GM18873 (cell line): ENCODE measurements around the gene OR10T2.
"Not testable (repeated sequence)": the region's sequence is repeated elsewhere in the genome, so short reads cannot be mapped to it uniquely, and the experiment has no call there.

Experiments used
- ATAC-seq: cut with Tn5 transposase; IDR thresholded peaks from one replicate; pipeline ENCODE4 v1.9.1; 2021; ENCODE audit warnings: mild to moderate bottlenecking, moderate library complexity, moderate number of reproducible peaks; ENCODE audit not compliant: unreplicated experiment, low FRiP score

Gene OR10T2, protein sequence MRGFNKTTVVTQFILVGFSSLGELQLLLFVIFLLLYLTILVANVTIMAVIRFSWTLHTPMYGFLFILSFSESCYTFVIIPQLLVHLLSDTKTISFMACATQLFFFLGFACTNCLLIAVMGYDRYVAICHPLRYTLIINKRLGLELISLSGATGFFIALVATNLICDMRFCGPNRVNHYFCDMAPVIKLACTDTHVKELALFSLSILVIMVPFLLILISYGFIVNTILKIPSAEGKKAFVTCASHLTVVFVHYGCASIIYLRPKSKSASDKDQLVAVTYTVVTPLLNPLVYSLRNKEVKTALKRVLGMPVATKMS

DNA sequence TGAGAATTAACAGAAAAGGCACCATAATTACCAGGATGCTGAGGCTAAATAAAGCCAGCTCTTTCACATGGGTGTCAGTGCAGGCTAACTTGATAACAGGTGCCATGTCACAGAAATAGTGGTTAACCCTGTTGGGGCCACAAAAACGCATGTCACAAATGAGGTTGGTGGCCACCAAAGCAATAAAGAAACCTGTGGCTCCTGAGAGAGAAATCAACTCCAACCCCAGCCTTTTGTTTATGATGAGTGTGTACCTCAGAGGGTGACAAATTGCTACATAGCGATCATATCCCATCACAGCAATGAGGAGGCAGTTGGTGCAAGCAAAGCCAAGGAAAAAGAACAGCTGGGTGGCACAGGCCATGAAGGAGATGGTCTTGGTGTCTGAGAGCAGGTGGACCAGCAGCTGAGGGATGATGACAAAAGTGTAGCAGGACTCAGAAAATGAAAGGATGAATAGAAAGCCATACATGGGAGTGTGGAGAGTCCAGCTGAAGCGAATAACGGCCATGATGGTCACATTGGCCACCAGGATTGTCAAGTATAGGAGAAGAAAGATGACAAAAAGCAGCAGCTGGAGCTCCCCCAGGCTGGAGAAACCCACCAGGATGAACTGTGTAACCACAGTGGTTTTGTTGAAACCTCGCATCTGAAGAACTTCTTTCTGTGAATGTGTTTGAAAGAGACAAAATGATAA, at the start of gene OR10T2:
Gene OR10T2, minus strand, starts transcription at position 649 of the 697 bp plus-strand sequence. Its CDS starts 0 bp downstream, at position 649.
- ATAC-seq: no peak

DNA sequence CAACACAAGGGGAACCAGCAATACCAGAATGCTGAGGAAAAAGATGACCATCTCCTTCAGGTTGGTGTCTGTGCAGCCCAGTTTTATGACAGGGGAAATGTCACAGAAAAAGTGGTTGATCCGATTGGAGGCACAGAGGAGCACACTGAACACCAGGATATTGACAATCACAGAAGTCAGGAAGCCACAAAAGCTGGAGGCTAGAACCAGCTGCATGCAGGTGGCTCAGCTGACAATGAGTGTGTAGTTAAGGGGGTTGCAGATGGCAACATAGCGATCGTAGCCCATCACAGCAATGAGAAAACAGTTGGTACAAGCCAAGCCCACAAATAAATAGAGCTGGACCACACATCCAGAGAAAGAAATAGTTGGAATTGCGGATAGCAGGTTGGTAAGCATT, 46.1 kb upstream of the OR10T2 start:
- ATAC-seq: no peak

DNA sequence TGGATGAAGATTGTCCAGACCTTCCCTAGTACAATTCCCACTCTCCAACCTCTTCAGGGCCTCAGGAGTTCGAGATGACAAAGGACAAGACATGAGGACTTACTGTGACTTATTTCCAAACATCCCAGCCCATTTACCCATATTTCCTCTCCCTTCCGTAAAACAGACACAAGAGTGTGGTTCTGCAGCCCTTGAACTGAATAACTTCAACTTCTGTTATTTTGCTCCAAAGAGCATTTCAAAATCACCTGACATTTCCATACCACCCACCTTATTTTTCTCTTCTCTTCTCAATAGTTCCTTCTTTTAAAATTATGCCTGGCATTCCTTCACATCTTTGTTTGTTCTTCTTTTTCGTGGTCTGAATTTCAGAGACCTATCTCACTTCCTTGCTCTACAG, 35.5 kb upstream of the OR10T2 start:
- ATAC-seq: no peak

DNA sequence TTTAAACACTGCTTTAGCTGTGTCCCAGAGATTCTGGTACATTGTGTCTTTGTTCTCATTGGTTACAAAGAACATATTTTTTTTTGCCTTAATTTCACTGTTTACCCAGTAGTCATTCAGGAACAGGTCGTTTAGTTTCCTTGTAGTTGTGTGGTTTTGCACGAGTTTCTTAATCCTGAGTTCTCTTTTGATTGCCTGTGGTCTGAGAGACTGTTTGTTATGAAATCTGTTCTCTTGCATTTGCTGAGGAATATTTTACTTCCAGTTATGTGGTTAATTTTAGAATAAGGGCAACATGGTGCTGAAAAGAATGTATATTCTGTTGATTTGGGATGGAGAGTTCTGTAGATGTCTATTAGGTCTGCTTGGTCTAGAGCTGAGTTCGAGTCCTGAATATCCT, 30.9 kb upstream of the OR10T2 start:
- ATAC-seq: not testable (repeated sequence)

DNA sequence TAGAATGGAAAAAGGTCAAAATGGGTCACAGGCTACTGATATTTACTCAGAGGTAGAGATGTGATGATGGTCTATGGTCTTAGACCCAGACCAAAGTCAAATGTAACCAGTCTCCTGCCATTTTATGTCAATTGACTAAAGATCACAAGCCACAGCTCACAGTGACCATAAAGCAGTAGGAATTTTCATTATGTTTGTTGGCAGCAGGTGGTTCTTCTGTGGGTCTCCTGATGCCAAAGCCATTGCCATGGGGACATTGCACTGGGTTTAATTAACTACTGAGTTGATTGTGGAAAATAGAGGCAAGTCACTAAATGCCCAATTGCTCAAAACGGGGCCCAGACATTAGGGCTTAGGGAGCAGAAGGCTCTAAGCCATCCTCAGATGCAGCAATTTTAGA, 26.9 kb upstream of the OR10T2 start, which contains the start of gene OR10K2:
Gene OR10K2, minus strand, starts transcription at position 101 of the 400 bp plus-strand sequence. CDS start 5,371 bp downstream, outside the sequence.
- ATAC-seq: no peak

DNA sequence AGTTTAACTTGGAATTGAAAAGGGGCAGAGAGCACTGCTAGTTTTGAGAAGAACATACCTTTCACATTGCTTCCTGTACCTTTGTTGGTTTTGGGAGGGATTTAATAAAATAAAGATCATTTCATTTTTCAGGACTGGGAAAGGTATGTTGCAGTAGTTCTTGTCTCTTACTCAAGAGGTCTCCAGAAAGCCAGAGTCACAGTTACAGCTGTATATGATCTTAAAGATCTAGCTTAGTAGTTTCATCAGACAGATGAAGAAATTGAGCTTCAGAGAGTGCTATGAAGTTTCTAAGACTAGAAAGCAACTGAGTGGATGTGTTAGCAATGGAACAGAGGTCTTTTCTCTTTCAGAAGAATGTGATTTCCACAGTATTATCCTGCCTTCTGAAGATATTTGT, 25.8 kb upstream of the OR10T2 start:
- ATAC-seq: no peak

DNA sequence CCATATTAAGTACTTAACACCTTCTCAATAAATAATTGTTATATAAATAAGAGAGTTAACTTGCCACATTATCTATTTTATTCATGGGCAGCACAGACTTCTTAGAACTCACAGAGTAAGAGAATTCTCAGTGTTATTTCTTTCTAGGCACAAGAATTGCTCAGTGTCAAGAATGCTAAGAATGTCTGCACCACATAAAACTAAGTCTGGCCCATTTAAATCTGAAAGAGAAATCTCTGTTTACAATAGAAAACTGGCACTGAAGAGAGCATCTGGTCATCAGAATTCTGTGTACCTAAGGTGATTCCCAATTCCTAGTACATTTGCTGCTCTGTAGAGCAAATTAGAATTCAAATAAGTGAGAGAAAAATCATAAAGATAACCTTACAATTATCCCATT, 22.9 kb upstream of the OR10T2 start:
- ATAC-seq: no peak

DNA sequence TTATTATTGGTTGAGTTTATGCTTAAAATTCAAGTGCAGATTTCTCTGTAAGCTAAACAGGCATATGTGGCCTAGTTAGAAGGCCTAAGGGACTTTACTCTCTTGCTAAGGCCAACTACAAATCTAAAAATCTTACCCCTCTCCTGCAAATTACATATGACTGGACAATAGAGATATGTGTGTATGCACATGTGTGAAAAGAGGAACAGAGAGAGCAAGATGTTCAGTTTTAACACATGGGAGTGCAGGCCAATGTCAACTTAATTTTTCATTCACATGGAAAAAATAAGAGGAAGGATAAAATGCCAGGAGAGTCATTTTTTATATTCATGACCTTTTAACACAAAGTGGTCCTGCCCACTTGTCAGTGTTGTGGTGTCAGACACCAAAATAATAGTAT, 18.3 kb upstream of the OR10T2 start:
- ATAC-seq: no peak

DNA sequence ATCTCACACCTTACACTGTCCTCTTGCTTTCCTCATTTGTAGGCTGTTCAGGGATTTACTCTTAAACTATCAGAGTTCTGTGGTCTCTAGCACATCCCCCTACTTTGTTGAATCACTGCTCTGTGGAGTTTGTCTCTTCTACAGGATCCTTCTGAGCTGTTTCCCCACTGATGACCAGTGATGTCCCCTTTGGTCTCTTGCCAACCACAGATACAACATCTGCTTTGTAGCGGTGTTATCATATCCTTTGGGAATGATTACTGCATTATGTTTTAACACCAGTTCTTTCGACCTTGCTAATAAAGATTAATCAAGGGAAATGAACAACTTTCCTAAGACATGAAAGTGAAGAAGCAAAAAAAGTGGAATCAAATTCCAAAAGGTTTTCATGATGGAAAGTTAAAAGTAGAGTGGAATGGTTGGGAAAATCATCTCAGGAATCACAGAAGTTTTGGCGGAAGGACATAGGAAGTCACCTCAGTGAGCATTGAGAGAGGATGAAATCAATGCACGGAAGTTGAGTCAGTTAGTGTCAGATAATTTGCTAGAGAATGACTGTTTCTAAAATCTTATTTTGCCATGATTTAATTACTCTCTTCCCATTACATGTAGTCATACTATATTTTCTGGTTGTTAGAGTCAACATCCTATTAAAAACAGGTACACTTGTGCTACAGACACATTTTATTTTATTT, 15.5 kb upstream of the OR10T2 start:
- no peak for ATAC-seq

DNA sequence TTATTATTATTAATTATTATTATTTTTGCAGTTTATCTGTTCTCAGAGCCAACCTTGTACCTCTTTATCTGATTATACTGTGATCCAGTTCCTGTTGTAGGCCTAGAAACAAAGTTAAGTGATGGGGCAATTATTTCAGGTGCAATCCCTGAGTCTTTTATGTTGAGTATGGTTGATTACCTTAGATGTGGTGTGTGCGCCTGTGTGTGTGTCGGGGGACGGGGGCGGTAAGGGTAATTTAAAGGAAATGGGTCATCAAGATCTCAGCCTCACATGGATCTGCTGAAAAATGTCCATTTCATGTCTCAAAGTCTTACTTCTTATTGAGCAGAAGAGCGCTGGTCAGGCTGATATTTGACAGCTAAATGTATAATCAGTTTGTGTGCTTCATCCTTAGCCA, 7.8 kb upstream of the OR10T2 start:
- no peak for ATAC-seq

DNA sequence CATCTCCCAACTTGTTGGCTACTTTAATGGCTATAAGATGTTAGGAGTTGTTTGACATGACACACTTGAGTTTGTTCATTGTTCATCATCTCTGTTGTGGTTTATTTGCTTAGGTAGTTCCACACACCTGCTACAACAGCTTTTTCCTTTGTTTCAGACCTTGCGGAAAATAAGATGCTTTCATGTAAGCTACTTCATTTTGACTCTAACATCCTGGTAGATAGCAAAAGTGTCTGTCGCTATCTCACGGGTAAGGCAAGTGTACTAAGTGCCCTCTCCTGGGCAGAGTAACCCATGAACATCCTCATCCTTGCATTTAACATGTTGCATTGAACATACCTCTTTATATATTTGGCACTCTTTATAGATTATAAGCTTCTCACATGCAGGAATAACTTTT, 1.6 kb upstream of the OR10T2 start:
- ATAC-seq: no peak

DNA sequence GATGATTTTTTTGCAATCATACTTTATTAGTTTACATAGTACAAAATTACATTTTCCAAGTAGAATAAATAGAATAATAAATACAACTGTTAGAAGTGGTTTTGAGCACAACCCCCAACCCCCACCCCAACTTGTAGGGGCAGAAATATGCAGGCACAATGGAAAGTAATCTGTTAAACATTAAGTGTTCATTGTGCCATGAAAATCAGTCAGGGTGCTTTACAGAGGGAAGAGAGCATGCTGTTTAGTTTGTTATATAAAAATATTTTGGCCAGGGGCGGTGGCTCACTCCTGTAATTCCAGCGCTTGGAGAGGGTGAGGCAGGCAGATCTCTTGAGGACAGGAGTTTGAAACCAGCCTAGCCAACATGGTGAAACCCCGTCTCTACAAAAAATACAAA, 2.6 kb downstream of the OR10T2 start:
- no peak for ATAC-seq

DNA sequence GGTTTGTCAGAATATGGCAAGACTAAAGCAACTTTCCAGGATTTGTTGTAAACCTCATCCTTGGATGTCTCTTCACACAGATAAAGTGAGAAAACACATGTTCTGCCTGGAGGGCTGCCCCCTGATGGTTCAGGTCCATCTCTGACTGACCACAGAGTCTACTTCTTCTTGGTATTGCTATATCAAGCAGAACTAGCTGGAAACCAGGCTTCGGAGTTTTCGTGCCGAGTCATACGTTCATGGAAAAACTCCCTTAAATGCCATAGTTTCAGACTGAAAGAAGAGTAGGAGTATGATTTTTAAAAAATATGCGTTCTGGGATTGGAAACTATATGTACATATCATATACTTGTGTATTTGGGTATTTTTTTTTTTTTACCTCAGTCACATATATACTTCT, 5.8 kb downstream of the OR10T2 start:
- ATAC-seq: no peak

DNA sequence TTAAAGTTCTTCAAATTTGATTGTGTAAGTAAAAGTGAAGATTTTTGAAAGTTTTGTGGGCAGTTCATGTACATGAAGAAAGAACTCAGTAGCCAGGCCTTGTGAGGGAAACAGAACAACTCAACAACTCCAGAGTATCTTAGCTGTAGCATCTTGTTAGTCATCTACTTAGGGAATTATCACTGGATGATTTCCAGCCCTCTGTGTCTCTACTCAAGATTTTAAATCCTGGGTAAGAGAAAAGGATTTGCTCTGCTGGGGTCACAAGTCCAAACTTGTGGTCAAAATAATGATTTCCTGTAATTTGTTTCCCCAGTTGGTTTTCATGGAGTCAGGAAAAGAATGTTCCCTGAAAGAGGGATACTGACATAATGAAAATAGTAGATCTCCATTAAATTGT, 8.2 kb downstream of the OR10T2 start:
- ATAC-seq: no peak

DNA sequence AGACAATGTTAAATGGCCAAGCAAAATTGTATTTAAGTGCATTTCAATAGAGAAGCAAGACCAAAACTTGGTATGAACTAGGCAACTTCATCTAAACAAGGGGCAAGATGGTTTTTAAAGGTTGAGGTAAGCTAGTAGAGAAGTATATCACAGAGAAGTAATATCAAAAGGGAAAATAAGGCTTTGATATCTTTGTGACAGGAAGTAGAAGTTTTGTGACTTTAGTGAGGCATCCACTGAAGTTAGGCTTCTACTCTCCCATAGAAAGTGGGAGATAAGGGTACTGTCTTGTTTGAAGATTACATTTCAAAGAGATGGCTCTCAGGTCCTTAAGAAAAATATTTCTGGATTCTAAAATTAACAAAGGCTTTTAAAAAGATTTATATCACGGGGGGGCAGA, 8.9 kb downstream of the OR10T2 start:
- ATAC-seq: no peak

DNA sequence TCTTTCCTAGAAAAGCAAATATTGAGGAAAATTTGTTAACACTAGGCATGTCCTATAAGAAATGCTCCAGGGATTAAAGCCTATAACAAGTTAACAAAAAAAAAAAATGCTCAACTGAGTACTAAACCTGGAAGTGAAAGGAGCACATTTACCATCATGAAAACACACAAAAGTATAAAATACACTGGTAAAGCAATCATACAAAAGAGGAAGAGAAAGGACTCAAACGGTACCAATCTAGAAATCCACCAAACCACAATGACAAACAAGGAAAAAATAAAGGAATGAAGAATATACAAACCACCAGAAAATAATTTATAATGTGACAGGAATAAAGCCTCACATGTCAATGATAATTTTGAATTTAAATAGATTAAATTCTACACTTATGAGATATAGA, 24.4 kb downstream of the OR10T2 start:
- ATAC-seq: no peak

DNA sequence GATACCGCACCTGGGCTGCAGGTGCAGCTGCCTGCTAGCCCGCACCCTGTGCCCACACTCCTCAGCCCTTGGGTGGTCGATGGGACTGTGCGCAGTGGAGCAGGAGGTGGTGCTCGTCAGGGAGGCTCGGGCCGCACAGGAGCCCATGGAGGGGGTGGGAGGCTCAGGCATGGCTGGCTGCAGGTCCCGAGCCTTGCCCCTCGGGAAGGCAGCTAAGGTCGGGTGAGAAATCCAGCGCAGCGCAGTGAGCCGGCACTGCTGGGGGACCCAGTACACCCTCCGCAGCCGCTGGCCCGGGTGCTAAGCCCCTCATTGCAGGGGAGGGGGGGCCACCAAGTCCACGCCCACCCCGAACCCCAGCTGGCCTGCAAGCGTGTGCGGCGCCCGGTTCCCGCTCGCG, 25.2 kb downstream of the OR10T2 start:
- not testable (repeated sequence) for ATAC-seq

DNA sequence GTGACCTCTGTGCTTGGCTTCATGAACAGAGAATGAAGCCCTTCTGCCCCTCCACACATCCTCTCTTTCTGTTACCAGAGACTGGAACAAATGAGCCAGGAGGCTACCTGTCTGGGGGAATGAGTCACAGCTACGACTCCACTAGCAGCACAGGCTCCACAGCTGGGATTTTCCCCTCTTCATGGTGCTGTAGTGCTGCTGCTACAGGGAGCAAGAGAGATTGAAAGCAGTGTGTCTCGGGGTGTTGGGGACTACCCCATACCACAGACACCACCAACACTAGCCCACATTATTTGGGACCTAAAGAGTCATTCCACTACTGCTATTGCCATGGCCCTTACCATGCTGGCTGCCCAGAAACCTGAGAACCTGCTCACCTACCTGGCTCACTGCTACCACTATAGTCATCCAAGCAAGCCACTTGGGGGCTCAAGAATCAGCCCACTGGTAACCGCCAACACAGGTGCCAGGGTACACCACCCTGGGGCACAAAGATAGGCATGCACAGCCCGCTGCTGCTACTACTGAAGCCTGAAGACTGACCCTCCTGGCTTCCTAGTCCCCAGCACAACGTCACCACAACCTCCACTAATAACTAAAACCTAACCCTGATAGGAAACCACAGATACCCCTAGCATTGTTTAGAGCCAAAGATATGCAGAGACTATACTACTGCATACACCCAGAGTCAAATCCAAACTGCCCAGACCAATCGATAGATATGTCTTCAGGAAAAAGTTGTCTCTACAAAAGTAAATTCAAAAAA, 27.9 kb downstream of the OR10T2 start:
- peak; percentile 84 for ATAC-seq

DNA sequence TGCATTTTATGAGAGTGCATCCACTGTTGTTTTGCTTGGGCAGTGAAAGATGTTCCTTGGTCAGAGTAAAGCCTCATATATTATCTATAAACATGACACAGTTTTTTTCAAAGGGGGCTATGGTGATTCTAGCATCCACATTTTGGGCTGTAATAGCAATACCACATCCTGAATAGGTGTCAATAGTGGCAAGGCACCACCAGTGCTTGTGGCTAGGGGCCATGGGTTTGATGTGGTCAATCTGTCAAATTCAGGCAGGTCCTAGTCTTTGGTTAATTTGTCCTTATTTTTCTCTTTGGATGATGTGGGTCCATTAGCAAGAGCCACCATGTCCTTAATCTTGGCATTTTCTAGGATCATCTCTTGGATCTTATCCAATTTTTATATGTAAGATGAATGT, 32.5 kb downstream of the OR10T2 start:
- no peak for ATAC-seq

DNA sequence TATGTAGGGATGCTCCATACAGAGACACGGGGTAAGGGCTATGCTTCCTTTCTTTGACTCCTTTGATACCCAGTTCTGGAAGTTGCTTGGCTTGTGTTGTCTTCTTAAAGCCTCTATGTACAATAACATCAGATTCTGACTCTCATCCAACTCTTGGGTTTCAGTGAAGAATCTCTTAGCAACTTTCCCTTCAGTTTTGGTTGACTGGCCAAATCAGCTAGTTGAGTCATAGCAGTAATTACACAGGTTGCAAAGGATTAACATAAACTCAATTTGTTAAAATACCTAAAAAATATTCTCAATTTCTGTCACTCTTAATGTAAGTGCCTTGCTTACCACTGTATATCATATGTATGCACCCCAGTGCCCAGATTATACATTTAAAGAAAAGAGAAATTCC, 36.3 kb downstream of the OR10T2 start:
- ATAC-seq: no peak

DNA sequence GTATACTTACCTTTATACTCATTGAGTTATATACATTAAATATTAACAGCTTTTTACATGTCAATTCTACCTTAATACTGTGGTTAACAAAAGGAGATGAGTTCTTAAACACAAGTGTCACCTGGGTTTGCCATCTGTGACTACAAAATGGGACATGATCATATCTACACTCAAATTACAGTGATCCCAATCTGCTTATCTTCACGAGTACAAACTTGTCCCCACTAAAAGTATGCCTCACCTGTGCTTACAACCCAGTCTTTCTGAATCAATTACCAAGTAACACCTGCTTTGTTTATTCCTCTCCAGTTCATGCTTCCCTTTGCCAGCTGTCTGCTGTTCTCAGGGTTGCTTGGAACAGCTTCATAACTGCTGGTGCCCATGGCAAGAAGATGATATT, 36.8 kb downstream of the OR10T2 start:
- no peak for ATAC-seq
